ENCODE data around the gene RASSF8. TPM values are rescaled to one million over a fixed set of nuclear protein-coding genes. Genes with fewer than 3 reads are reported as not detected.
A peak's percentile ranks its signal among the peaks of the same experiment; 100 is the strongest.

RASSF8 gene
- total RNA-seq, 2 experiments from 2014 or later, result 0.65 to 1.2 TPM

DNA sequence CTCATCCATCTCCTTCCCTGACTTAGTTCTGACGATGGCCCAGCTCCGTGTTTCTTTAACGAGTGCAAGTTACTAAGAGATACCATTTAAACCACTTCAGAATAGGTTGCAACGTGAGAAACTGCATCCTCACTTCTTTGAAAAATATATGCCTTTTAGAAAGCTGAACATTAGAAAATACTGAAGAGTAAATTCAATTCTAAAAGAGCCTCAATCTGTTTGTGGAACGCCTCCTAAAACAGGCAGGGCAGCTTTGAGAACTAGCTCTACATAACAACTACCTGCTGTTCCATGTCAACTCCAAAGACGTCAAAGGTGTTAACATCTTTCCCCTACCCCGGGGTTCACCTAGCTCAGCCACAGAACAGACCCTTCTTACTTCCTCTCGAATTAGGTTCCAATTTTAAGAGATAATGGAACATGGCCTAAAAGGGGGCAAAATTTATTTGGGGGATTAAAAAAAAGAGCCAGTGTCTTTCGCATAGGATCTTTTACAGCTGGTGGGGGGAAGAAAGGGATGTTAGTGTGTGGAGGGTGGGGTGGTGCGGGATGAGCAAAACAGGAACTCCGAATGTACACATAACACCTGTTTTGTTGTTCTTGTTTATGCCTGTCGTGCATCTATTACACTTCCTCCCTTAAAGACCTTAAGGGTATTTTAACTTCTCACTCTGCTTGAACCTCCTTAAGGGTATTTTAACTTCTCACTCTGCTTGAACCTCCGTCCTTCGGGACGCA is 163.0 kb downstream of the RASSF8 start:
- peaks cover 32% of the 10 kb centered on the region for H3K4me1 Mint-ChIP-seq
- H3K36me3 Mint-ChIP-seq (ENCODE audit: low read depth), result no peaks in the 10 kb centered on the region
- H3K9me3 Mint-ChIP-seq, result no peaks in the 10 kb centered on the region
- DNase-seq, result no peak
- H3K4me3 Mint-ChIP-seq, result peak overlapping the region; percentile 21
- H3K27me3 Mint-ChIP-seq, result peaks cover 77% of the 10 kb centered on the region
- ChIA-PET CTCF (interaction anchor here (0.7 to 1.2 kb wide), 2 partner anchors 24 to 25 kb away, joined by 3 read pairs; no protein-coding TSS in a partner anchor), POLR2A (interaction anchor here (0.6 kb wide), 1 partner anchor 593 kb away, joined by 3 read pairs; no protein-coding TSS in a partner anchor)
- no peak overlapping the region for H3K27ac Mint-ChIP-seq

DNA sequence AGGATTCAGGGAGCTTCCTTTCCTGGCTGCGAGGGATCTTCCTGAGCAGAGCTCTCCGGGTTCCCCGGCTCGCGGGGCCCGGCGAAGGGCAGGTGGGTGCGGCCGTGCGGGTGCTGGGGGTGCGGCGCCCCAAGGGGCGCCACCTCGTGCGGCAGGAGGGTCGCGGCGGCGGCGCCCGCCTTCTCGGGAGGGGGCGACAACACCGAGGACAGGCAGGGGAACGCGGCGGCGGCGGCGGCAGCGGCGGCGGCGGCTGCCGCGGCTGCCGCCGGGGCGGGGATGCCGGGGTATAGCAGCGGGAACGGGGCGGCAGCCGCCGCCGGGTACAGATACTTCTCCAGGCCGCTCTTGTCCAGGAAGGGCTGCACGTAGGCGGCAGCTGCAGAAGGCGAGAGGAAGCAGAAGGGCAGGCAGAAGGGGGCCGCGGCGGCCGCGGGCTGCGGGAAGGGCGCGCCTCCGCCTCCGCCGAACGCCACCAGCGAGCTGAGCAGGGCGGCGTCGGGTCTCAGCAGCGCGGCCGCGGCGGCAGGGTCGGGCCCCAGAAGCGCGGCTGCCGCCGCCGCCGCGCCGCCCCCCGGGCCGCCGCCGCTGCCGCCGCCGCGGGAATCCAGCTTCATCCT is 163.7 kb downstream of the RASSF8 start:
- Mint-ChIP-seq H3K4me1 (peaks cover 37% of the 10 kb centered on the region), H3K4me3 (peak overlapping the region; percentile 52), H3K27ac (no peak overlapping the region), H3K9me3 (no peaks in the 10 kb centered on the region), H3K36me3 (ENCODE audit: low read depth) (no peaks in the 10 kb centered on the region), H3K27me3 (peaks cover 78% of the 10 kb centered on the region)
- ChIA-PET POLR2A (interaction anchor here (0.6 kb wide), 1 partner anchor 593 kb away, joined by 3 read pairs; no protein-coding TSS in a partner anchor), CTCF (interaction anchor here (1.9 kb wide), 1 partner anchor 580 kb away, joined by 4 read pairs; no protein-coding TSS in a partner anchor)
- DNase-seq, result peak; percentile 26

DNA sequence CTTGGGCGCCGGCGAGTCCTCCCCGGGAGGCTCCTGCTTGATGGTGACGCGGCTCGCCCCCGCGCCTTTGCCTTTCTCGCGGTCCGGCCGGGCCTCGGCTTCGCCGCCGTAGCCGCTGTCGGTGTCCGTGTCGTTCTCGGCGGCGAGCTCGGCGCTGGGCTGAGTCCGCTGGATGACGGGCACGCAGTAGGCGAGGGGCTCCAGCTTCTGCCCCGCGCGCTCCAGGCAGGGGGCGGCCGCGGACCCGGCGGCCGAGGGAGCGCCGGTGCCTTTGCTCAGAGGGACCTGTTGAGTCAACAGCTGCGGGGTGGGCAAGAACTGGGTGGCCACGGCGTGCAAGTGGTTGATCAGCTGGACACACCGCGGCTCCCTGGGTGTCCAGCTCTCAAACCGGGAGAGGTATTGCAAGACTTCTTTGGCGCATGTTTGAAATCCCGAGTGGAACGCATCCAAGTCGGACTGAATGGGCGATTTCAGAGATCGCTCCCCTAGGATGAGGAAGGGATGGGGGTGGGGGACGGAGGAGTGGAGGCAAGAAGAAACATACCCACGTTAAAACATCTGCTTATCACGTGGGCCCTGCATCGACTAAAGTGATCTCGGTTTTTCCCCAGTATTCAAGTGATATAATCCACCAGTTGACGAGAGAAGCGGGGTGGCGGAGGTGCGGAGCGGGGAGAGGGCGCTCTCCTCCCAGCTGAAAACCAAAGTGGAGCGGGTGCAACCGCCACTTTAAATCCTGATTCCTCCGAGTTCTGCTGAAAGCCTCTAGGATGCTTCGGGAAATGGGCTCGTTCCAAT is 164.4 kb downstream of the RASSF8 start:
- H3K9me3 Mint-ChIP-seq, result no peaks in the 10 kb centered on the region
- DNase-seq, result no peak
- no peak overlapping the region for H3K27ac Mint-ChIP-seq
- peaks cover 80% of the 10 kb centered on the region for H3K27me3 Mint-ChIP-seq
- POLR2A ChIA-PET, result interaction anchor here (0.9 kb wide), 1 partner anchor 8 kb away, joined by 3 read pairs; no protein-coding TSS in a partner anchor
- H3K4me3 Mint-ChIP-seq, result peak overlapping the region; percentile 65
- peaks cover 41% of the 10 kb centered on the region for H3K4me1 Mint-ChIP-seq
- CTCF ChIA-PET, result interaction anchor here (1.0 to 1.9 kb wide), 2 partner anchors 26 to 579 kb away, joined by 3 to 4 read pairs; no protein-coding TSS in a partner anchor
- H3K36me3 Mint-ChIP-seq (ENCODE audit: low read depth), result no peaks in the 10 kb centered on the region

DNA sequence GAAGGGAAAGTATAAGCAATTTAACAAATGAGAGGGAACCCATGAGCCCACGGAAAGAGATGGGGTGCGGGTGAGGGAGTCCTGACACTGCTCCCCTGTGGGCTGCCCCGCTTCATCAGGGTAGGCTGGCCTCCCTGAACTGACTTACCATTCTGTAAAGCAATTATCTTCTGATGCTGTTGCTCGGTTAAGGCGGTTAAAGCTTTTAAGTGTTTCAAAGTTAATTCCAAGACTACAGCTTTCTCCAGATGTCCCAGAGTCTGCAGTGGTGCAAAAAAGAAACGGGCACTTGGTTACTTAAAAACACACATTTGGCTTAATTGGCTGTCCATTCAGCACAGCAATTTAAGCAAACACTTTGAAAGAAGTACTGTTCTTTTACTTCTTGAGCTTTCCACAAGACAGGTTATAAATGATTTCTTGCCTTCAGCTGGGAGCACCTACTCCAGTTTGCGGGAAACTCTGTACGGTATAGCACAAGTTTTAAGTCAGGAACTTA is 165.0 kb downstream of the RASSF8 start:
- peaks cover 41% of the 10 kb centered on the region for H3K4me1 Mint-ChIP-seq
- H3K4me3 Mint-ChIP-seq, result peak overlapping the region; percentile 65
- H3K27ac Mint-ChIP-seq, result no peak overlapping the region
- no peaks in the 10 kb centered on the region for H3K9me3 Mint-ChIP-seq
- peaks cover 80% of the 10 kb centered on the region for H3K27me3 Mint-ChIP-seq
- no peaks in the 10 kb centered on the region for H3K36me3 Mint-ChIP-seq (ENCODE audit: low read depth)
- CTCF ChIA-PET, result interaction anchor here (0.9 to 1.9 kb wide), 3 partner anchors 9 to 579 kb away, joined by 3 to 4 read pairs (median 4); no protein-coding TSS in a partner anchor
- POLR2A ChIA-PET, result interaction anchor here (0.9 kb wide), 1 partner anchor 9 kb away, joined by 3 read pairs; no protein-coding TSS in a partner anchor
- no peak for DNase-seq

DNA sequence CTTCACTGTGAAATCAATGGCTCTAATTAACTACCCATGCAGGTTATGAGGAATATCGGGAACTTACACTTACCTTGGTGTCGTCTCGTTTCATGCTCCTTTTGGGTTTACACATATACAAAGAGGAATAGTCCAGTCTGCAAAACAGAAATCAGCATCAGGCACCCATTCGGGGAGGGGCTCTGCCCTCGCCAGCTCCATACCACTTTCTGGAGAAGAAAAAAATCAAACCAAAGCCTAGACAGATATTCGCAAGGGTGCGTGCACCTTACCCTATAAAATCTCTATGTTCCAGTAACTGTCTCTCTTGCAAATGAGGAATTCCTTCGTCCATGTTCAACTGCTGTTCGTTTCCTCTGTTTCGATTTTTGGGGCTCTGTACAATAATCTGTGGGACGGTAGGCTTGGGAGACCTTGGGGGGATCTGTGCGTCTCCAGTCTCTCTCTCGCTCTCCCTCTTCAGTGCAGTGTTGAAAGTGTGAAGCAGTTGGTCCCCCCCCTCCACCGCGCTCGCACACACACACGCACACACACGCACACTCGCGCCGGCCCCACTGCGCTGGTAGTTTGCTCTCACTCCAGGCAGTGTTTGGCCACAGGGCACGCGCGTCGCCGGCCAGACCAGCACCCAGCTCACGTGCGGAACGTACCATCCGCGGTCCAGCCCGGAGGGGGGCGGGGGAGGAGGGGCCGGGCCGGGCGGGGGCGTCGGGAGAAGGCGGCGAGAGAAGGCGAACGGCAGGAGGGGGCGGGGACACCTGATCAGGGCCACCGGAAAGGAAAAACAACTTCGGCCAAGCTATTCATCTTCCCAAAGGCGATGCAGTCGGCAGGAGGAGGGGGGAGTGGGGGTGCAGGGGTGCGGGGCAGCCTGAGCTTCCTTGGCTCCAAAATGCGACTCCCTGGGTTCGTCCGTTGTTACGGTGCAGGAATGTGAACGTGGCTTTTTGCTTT is 166.2 kb downstream of the RASSF8 start, which contains the start of gene BHLHE41:
BHLHE41 (minus strand) TSS at position 592 of the 954 bp plus-strand sequence; CDS start at position 334, 258 bp downstream.
- ChIA-PET POLR2A (no interaction called here), CTCF (interaction anchor here (0.9 kb wide), 1 partner anchor 10 kb away, joined by 4 read pairs; no protein-coding TSS in a partner anchor)
- Mint-ChIP-seq H3K9me3 (no peaks in the 10 kb centered on the region), H3K27me3 (peaks cover 82% of the 10 kb centered on the region), H3K36me3 (ENCODE audit: low read depth) (no peaks in the 10 kb centered on the region), H3K27ac (no peak within 1 kb of the TSS), H3K4me3 (peak within 1 kb of the TSS; percentile 67), H3K4me1 (peaks cover 41% of the 10 kb centered on the region)
- no peak for DNase-seq

DNA sequence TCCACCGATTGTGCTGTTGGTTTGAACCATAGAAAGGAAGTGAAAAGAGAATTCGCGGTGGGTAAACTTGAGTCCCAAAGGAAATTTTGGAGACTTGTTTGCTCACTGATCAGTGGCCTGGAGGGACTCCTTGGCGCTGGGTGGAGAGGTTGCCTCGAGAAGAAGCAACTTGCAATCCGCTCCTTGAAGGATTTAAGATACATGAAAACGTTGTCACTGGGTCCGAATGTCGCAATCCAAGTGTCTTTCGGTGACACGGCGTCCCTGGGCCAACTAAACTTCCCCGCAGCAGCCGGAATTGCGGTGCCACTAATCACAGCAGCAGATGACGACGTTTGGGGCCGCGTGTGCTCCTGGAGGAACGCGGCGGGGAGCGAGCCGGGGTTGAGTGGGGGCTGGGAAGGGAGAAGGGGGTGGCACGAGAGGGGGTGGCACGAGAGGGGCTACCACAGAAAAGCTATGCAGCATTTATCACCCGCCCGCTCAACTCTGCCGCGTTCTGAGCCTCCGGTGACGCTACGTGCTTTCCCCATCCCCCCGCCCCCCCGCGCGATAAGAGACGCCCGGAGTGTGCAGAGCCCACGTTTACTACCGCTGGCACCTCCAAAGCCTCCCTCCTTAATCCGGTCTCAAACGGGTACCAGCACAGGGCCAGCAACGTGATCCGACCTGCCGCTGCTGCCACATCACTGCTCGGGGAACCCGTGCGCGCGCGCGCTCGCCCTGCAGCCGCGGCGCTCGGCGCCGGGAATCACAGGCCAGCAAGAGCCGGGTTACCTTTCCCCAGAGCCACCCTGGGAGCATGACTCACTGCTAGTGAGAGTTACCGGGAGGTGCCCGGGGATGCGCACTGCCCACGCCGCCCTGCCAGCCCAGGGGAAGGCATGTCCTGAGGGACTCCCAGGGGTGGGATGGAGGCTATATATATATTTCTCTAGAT is 167.2 kb downstream of the RASSF8 start:
- Mint-ChIP-seq H3K4me3 (peak overlapping the region; percentile 67), H3K27me3 (peaks cover 83% of the 10 kb centered on the region), H3K4me1 (peaks cover 41% of the 10 kb centered on the region), H3K36me3 (ENCODE audit: low read depth) (no peaks in the 10 kb centered on the region), H3K9me3 (no peaks in the 10 kb centered on the region), H3K27ac (no peak overlapping the region)
- ChIA-PET CTCF (no interaction called here), POLR2A (no interaction called here)
- DNase-seq, result peak; percentile 23

DNA sequence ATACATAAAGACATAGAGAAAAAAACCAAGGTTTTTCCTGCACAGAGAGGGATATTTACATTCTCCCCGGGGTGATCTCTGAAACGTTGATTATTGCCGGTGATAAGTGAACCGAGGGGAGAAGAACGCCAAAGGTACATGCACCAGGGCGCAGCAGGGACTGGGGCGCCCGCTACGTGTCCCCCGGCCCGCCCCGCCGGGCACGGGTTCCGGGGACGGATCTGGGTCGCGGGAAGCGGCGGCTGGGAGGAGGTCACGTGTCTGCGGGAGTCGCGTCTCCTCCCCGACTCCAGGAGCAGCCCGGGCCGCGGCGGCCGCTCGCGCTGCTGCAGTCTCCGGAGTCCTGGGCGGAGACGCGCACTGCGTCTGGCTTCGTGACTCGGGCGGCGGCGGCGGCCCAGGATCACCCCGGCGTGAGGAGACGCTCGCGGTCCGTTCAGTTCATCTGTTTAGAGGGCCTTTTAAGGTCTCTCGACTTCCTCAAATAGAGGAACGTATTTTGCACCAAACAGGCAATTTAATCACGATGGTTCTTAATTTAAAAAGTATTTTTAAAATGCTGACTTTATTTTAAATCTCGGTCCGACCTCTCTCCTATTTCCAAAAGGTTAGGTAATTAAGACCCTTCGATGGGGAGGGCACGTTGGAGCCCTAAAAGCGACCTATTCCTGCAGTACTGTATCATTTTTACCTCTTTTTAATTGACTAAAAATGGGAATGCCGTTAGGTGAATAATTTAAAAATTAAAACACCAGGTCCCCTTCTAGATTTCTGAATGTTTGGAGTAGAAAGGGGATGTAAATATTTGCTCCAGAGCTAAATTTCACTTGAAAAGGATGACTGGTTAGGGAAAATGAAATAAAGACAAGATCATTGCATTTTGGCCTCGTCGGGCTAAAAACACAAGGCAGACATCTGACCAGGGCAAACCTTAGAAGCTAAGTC is 168.1 kb downstream of the RASSF8 start:
- CTCF ChIA-PET, result interaction anchor here (0.9 kb wide), 1 partner anchor 487 kb away, joined by 3 read pairs; no protein-coding TSS in a partner anchor
- POLR2A ChIA-PET, result no interaction called here

DNA sequence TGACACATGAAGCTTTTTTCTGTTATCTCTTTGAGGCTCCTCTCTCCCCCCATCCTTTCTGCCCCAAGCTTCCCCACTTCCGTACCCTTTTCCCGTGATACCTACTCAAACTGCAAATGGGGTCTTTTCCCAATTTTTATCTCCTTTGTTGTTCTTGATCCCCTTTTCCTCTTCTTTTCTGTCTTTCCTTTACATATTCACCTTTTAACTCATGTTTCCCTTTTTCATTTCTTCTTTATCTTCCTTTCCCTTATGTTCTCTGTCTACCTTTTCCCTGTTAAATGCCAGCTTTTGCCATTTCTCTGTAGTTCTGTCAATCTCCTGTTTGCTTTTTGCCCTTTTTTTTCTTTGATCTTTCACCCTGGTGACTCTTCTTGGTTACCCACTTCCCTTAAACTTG is 168.9 kb downstream of the RASSF8 start:
- DNase-seq, result no peak
- Mint-ChIP-seq H3K36me3 (ENCODE audit: low read depth) (no peaks in the 10 kb centered on the region), H3K4me1 (peaks cover 35% of the 10 kb centered on the region), H3K27ac (no peak overlapping the region), H3K27me3 (peaks cover 77% of the 10 kb centered on the region), H3K4me3 (no peak overlapping the region), H3K9me3 (no peaks in the 10 kb centered on the region)
- ChIA-PET POLR2A (no interaction called here), CTCF (interaction anchor here (0.8 to 0.9 kb wide), 2 partner anchors 8 to 487 kb away, joined by 3 read pairs; no protein-coding TSS in a partner anchor)

More for the DNA sequence above, 168.1 kb downstream of the RASSF8 start:
- Mint-ChIP-seq H3K36me3 (ENCODE audit: low read depth) (no peaks in the 10 kb centered on the region), H3K27me3 (peaks cover 79% of the 10 kb centered on the region), H3K4me3 (peak overlapping the region; percentile 67), H3K4me1 (peaks cover 38% of the 10 kb centered on the region), H3K9me3 (no peaks in the 10 kb centered on the region), H3K27ac (no peak overlapping the region)
- DNase-seq, result peak; percentile 28

DNA sequence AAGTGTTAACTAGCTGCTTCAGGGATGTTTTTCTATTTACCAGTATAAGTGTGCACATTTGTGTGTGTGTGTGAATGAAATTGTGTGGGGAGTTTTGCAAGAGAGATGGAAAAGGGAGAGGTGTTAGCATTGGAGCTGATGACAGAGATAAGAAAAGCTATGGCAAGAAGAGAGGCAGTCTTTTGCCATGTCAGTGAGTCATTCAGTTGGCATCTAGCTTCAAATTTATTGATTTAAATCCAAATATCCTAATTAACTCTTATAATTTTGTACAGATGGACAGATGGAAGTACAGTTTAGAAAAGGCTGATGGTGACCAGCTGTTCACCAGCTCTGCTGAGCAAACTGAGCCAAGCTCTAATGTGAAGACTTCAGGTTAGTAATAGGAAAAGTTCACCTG is 169.7 kb downstream of the RASSF8 start:
- no peaks in the 10 kb centered on the region for H3K36me3 Mint-ChIP-seq (ENCODE audit: low read depth)
- peaks cover 31% of the 10 kb centered on the region for H3K4me1 Mint-ChIP-seq
- DNase-seq, result no peak
- POLR2A ChIA-PET, result no interaction called here
- no peaks in the 10 kb centered on the region for H3K9me3 Mint-ChIP-seq
- no peak overlapping the region for H3K4me3 Mint-ChIP-seq
- CTCF ChIA-PET, result interaction anchor here (0.7 to 1.0 kb wide), 2 partner anchors 9 to 10 kb away, joined by 3 to 4 read pairs; no protein-coding TSS in a partner anchor
- H3K27me3 Mint-ChIP-seq, result peaks cover 81% of the 10 kb centered on the region
- H3K27ac Mint-ChIP-seq, result no peak overlapping the region
